Activated CD8-positive, alpha-beta memory T cell treated with anti-CD3 and anti-CD28 coated beads, Interleukin-2, amount 50 U/mL, for 1 hour (primary cell): ENCODE measurements around the gene CSF3.

Experiments
- DNase-seq: peaks from one replicate; pipeline ENCODE4 v3.0.0-alpha.2; 2020; ENCODE audit errors: extremely low read depth

CSF3 gene

GRCh38 chr17:40023590-40024292 lies 8.5 kb downstream of the CSF3 start:
- DNase-seq: no peak

- DNase-seq: no peak
These were observed 9.7 kb downstream of the CSF3 start for GRCh38 chr17:40024901-40025300.

DNA sequence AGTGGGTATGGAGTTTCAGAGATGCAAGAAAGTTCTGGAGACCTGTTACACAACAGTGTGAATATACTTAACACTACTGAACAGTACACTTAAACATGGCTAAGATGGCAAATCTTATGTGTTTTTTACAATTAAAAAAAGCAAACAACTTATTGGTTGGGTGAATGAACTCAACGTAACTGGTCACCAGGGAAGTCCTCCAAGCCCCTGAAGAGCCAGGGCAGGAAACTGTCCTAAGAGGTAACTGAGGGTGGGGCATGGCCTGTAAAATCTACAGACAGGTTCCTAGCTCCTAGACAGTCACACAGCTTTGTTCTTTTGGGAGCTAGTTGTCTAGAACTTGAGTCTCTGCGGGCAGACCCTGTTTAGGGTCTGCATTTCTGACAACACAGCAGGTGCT lies 10.3 kb downstream of the CSF3 start:
- no peak for DNase-seq

GRCh38 chr17:40025991-40026815 lies 11.0 kb downstream of the CSF3 start:
- no peak for DNase-seq

DNA sequence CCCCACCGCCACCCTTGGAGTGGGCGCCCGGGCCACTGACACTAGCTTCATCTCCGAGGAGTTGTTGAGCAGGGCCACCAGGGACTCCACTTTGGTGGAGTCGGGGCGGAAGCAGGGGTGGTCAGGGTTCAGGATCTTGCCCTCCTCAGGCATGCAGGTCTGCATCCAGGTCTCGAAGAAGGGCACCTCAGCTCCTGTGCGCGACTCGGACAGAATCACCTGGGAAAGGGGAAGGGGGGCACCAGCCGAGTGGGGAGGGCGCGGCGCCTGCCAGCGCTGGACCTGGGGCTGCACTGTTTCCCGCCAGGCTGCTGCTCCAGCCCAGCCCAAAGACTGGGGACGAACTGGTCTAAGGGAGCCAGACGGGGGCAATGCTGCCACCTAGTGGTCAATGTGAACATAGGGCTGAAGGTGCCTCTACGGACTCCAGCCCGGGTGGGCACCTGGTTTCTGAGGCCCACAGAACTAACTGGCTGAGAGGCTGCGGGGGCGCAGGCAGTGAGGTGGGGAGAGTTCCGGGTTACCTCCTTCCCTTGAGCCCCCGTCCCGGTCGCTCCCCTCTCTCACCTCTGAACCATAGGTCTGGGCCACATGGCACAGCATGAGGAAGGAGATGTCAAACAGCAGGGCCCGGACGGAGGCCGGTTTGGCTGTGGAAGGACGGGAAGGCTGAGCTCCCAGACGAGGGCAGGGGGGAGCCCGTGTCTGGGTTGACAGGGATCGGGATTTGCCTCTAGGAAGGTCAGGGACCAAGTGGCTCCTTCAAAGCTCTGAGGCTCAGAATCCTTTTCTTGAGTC lies 11.8 kb downstream of the CSF3 start:
- DNase-seq: peak; percentile 51

- DNase-seq: no peak
These were observed 12.4 kb downstream of the CSF3 start for GRCh38 chr17:40027614-40028012.

- DNase-seq: no peak
These were observed 13.4 kb downstream of the CSF3 start for GRCh38 chr17:40028595-40028994.

- no peak for DNase-seq
These were observed 16.5 kb downstream of the CSF3 start for GRCh38 chr17:40031706-40032105.

GRCh38 chr17:40032322-40033320 lies 17.4 kb downstream of the CSF3 start:
- DNase-seq: no peak

DNA sequence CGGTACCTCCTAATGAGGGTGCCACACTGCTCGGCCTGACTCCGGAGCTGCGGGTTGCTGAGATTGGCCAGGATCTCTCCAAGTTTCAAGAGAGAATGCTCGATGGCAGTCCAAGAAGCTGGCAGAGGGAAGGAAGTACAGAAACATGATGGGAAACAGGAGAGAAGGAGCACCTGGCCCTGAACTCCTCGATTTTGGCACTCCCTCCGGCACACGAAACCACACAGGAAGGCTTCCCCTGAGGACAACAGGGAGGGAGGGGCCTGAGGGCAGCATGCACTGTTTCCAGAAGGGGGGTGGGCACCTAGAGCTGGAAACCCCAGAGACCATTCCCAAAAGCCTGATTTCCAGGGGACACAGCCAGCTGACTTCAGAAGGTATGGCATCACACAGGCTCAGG lies 18.1 kb downstream of the CSF3 start:
- DNase-seq: no peak

GRCh38 chr17:40034426-40035161 lies 19.4 kb downstream of the CSF3 start:
- DNase-seq: no peak

GRCh38 chr17:40035162-40035559 lies 19.9 kb downstream of the CSF3 start:
- DNase-seq: no peak

DNA sequence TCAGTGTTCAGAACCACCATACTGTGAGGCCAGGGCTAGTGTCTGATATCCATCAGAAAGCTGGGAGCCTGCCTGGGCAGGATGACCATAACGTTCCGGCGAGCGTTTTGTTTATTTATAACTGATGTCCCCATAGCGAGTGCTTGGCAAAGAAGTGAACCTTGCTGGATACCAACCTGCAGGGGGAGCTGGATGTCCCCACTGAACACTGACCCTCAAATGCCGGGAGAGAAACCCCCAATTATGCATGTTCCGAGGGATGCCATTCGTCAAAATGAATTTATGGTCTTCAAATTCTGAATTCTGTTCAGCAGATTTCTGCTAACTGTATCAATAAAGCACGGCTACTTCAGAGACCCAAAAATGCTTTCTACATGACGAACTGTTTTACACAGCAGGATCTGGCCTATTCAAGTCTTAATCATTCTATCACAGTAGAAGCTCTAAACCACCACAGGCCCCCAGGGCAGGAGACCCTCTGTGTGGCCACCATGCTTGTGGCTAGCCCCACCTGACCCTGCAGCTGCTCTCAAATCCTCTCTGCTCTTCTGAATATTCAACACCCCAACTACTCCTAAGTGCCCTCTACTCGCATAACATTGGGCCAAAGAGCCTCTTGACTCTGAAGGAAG lies 23.8 kb downstream of the CSF3 start:
- DNase-seq: no peak

DNA sequence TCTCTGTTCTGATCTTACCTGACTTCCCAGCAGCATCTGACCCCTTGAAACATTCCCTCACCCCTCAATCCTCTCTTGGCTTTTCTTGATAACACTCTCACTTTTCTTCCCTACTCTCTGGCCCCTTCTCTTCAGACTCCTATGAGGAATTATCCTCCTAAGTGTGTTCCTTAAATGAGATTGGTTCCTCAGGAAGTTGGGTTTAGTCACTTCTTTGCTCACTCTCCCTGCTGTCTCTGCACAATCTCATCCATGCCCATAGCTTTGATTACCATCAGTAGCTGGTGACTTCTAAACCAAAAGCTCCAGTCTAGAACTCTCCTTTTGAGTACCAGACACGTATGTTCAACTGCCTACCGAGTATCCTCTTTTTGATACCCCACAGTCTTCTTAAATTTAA lies 26.0 kb downstream of the CSF3 start:
- no peak for DNase-seq

GRCh38 chr17:40056379-40057015 lies 41.3 kb downstream of the CSF3 start:
- no peak for DNase-seq

DNA sequence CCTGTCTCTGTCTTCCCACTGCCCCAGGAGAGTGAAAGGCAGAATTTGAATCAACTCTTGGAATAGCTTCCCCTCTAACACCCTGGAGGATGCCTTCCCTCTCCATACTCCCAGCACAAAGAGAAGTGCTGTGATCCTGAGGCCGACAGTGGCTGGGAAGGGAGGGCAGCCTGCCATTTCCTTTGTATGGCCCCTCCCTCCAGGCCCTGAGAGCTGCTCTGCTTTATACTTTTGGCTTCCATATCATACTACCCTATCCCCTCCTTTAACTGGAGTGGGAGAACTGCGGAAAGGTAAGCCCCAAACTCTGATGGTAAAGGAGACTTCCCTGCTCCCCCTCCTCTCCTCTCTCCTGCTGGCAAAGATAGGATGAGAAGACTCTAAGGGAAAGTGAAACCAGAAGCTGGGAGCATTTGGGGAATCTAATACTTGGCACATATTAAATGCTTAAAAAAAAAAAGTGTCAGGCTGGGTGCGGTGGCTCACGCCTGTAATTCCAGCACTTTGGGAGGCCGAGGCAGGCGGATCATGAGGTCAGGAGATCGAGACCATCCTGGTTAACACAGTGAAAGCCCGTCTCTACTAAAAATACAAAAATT lies 43.0 kb downstream of the CSF3 start:
- no peak for DNase-seq

DNA sequence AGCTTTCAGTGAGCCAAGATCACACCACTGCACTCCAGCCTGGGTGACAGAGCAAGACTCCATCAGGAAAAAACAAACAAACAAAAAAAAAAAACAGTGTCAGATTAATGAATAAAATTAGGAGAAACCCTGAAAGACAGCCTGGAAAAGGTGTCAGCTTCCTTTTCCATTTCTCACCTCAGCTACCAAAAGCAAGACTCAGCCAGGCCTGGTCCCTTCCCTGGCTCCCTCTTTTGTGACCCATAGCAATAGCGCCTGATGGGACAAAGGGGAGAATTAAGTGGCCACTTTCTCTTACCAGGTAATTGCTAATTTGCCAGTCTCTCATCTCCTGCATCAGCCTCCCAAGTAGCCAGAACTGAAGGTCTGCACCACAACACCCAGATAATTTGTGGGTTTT lies 43.6 kb downstream of the CSF3 start:
- DNase-seq: no peak

GRCh38 chr17:40059729-40060475 lies 44.7 kb downstream of the CSF3 start:
- DNase-seq: no peak
